CD14-positive monocyte (primary cell): ENCODE measurements around the gene GRHPR. TPM values are rescaled to one million over a fixed set of nuclear protein-coding genes. Genes with fewer than 3 reads are reported as not detected.

ENCODE experiments used
- DNase-seq, 3 donors: peaks; one replicate each; pipeline ENCODE4 v3.0.0-alpha.2; 2011 to 2022
- H2AFZ ChIP-seq: 2 replicates; pipeline ENCODE4 v1.6.0; 2012; ENCODE audit warnings: mild to moderate bottlenecking, low read depth, low read length, inconsistent platforms; ENCODE audit not compliant: insufficient read depth, poor library complexity, severe bottlenecking
- H3K27ac ChIP-seq, 2 donors: 1 replicate in 1 of 2; 2 replicates in 1 of 2; pipeline ENCODE4 v1.5.1; 2012 to 2013; ENCODE audit warnings: low read length in 2 of 2, control low read depth in 1 of 2, inconsistent platforms in 1 of 2, low read depth in 1 of 2, mild to moderate bottlenecking in 1 of 2
- H3K27me3 ChIP-seq, 2 donors: one replicate each; pipeline versions ENCODE4 v1.6.0 to v1.6.1; 2011 to 2013; ENCODE audit warnings: low read length in 2 of 2; ENCODE audit not compliant: control insufficient read depth in 2 of 2, insufficient read depth in 2 of 2
- H3K36me3 ChIP-seq, 2 donors: replicated peaks in 1 of 2; 1 replicate in 1 of 2; 2 replicates in 1 of 2; pipeline versions ENCODE4 v1.5.1 to v1.6.1; 2012 to 2013; ENCODE audit warnings: low read length in 2 of 2, control low read depth in 1 of 2, inconsistent platforms in 1 of 2, mild to moderate bottlenecking in 1 of 2; ENCODE audit not compliant: insufficient read depth in 2 of 2, control insufficient read depth in 1 of 2
- H3K4me1 ChIP-seq, 2 donors: 1 replicate in 1 of 2; 2 replicates in 1 of 2; pipeline versions ENCODE4 v1.5.1 to v1.6.1; 2012 to 2013; ENCODE audit warnings: low read length in 2 of 2, control low read depth in 1 of 2, inconsistent platforms in 1 of 2, mild to moderate bottlenecking in 1 of 2, moderate library complexity in 1 of 2; ENCODE audit not compliant: insufficient read depth in 2 of 2, control insufficient read depth in 1 of 2
- H3K4me2 ChIP-seq: replicated peaks from 2 replicates; pipeline ENCODE3; 2012; ENCODE audit warnings: low read length, moderate library complexity, mild to moderate bottlenecking; ENCODE audit not compliant: poor library complexity, severe bottlenecking; ENCODE audit errors: extremely low read depth
- H3K4me3 ChIP-seq, 3 experiments: fragments of 200-600 bp in 1 of 3; sonication (generic) in 1 of 3; replicated peaks in 1 of 3; 1 replicate in 2 of 3; 2 replicates in 1 of 3; pipeline ENCODE4 v1.5.1; 2011 to 2013; ENCODE audit warnings: low read length in 3 of 3, mild to moderate bottlenecking in 3 of 3, control low read depth in 2 of 3, low read depth in 2 of 3, inconsistent platforms in 1 of 3, moderate library complexity in 1 of 3
- H3K79me2 ChIP-seq: 2 replicates; pipeline ENCODE4 v1.6.0; 2012; ENCODE audit warnings: mild to moderate bottlenecking, control low read depth, inconsistent platforms, low read length, moderate library complexity; ENCODE audit not compliant: insufficient read depth
- H3K9ac ChIP-seq: 2 replicates; pipeline ENCODE4 v1.6.0; 2017; ENCODE audit warnings: low read length, mild to moderate bottlenecking; ENCODE audit not compliant: insufficient read depth, poor library complexity, severe bottlenecking
- H3K9me3 ChIP-seq, 2 donors: replicated peaks in 1 of 2; 1 replicate in 1 of 2; 2 replicates in 1 of 2; pipeline versions ENCODE4 v1.5.1 to v1.6.1; 2012 to 2013; ENCODE audit warnings: low read length in 2 of 2, control low read depth in 1 of 2; ENCODE audit not compliant: control insufficient read depth in 1 of 2, insufficient read depth in 1 of 2
- H4K20me1 ChIP-seq: 2 replicates; pipeline ENCODE4 v1.6.0; 2012; ENCODE audit warnings: mild to moderate bottlenecking, low read length, control low read depth, moderate library complexity; ENCODE audit not compliant: insufficient read depth
- H3K27ac Mint-ChIP-seq, 7 donors: one replicate each; pipeline ENCODE4 v1.8.0; 2020; ENCODE audit warnings: mild to moderate bottlenecking in 7 of 7, mixed read lengths in 7 of 7, moderate library complexity in 6 of 7, inconsistent platforms in 2 of 7
- H3K27me3 Mint-ChIP-seq, 3 donors: one replicate each; pipeline ENCODE4 v1.8.0; 2021 to 2022; ENCODE audit warnings: low read depth in 3 of 3, mild to moderate bottlenecking in 3 of 3, mixed read lengths in 3 of 3, moderate library complexity in 3 of 3, inconsistent platforms in 1 of 3
- H3K36me3 Mint-ChIP-seq, 2 donors: one replicate each; pipeline ENCODE4 v1.8.0; 2020; ENCODE audit warnings: mixed read lengths in 2 of 2, inconsistent platforms in 1 of 2, mild to moderate bottlenecking in 1 of 2
- H3K4me1 Mint-ChIP-seq: one replicate; pipeline ENCODE4 v1.8.0; 2020; ENCODE audit warnings: mild to moderate bottlenecking, mixed read lengths
- H3K4me3 Mint-ChIP-seq, 2 donors: one replicate each; pipeline ENCODE4 v1.8.0; 2020; ENCODE audit warnings: mild to moderate bottlenecking in 2 of 2, mixed read lengths in 2 of 2, moderate library complexity in 1 of 2
- H3K9me3 Mint-ChIP-seq, 7 donors: one replicate each; pipeline ENCODE4 v1.8.0; 2020 to 2022; ENCODE audit warnings: mixed read lengths in 7 of 7, mild to moderate bottlenecking in 6 of 7, moderate library complexity in 6 of 7, inconsistent platforms in 2 of 7
- WGBS: methylation state at CpG from one replicate; pipeline ENCODE4 v1.1.5; 2013; ENCODE audit warnings: missing lambda C conversion rate; ENCODE audit not compliant: insufficient coverage; 5-methylcytosine and 5-hydroxymethylcytosine counted together
- intact Hi-C, 2 donors: fragments of 100-400 bp; cut with micrococcal nuclease; formaldehyde crosslinking; loops; one replicate each; pipeline versions ENCODE4 v1.15.0 to v1.15.1; 2023
- polyA plus RNA-seq, 3 donors: library from polyadenylated mRNA; depleted of rRNA in 1 of 3; unstranded in 2 of 3; stranded (reverse) in 1 of 3; fragments of 300-500 nt in 2 of 3; fragments of >200 nt in 1 of 3; fragmentation: Illumina TruSeq in 2 of 3; gene quantifications; 1 replicate in 2 of 3; 2 replicates in 1 of 3; pipeline ENCODE4 v1.2.3, GENCODE V29; 2012 to 2021
- TF ChIP-seq, protein P1 (sequence below): fragments of 200-600 bp; IDR thresholded peaks from one replicate; pipeline ENCODE4 v1.8.0; 2022; ENCODE audit warnings: antibody characterized with exemption, mild to moderate bottlenecking

The GRHPR gene
- polyA plus RNA-seq, 3 donors: 73.8 to 96.6 (median 80.9) TPM

DNA sequence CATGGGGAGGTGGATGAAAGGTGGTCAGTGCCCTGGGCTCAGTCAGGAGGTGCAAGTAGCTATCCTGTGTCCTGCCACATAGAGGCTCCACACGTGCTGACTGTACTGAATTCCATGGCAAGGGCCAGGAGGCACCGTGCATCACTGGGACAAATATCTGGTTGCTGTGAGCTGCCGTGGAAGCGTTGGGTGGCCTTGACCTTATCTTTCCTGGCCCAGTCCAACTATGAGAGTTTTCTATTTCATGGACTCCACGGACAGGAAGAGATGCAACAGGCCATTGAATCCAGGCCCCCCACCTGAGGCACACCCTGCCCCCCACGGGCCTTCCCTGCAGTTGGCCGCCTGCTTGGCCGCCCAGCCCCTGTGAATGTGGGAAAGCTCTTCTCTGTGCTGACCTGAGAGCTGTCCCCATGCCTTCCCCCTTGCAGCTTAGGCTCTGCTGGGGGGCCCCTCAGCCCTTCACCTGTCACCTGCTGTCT, 1.7 kb downstream of the GRHPR start:
- H3K27ac ChIP-seq: peak overlapping the region in 1 of 2 donors; percentile 31
- H3K9me3 Mint-ChIP-seq: no peaks in the 10 kb centered on the region
- H3K4me1 Mint-ChIP-seq: peaks cover 19% of the 10 kb centered on the region
- H3K79me2 ChIP-seq: peaks cover 26% of the 10 kb centered on the region
- peaks cover 19 to 20% of the 10 kb centered on the region in 2 donors for H3K4me1 ChIP-seq
- intact Hi-C loops: loop anchor here in 1 of 2 donors (5.0 kb wide), 2 partner anchors 43 to 163 kb away; partner anchors contain the start of gene ZBTB5
- H3K9ac ChIP-seq: peak overlapping the region; percentile 21
- DNase-seq: no peak
- no peaks in the 10 kb centered on the region for H4K20me1 ChIP-seq
- H3K27me3 ChIP-seq: no peaks in the 10 kb centered on the region
- H2AFZ ChIP-seq: no peak overlapping the region
- 98% methylated on average over 5 of the region's 8 CpGs for whole genome bisulfite sequencing
- peak overlapping the region in 1 of 7 donors; percentile 51 for H3K27ac Mint-ChIP-seq
- peaks cover 0 to 4% (median 2%) of the 10 kb centered on the region in 3 donors for H3K27me3 Mint-ChIP-seq
- H3K9me3 ChIP-seq: no peaks in the 10 kb centered on the region
- TF ChIP-seq, protein P1, sequence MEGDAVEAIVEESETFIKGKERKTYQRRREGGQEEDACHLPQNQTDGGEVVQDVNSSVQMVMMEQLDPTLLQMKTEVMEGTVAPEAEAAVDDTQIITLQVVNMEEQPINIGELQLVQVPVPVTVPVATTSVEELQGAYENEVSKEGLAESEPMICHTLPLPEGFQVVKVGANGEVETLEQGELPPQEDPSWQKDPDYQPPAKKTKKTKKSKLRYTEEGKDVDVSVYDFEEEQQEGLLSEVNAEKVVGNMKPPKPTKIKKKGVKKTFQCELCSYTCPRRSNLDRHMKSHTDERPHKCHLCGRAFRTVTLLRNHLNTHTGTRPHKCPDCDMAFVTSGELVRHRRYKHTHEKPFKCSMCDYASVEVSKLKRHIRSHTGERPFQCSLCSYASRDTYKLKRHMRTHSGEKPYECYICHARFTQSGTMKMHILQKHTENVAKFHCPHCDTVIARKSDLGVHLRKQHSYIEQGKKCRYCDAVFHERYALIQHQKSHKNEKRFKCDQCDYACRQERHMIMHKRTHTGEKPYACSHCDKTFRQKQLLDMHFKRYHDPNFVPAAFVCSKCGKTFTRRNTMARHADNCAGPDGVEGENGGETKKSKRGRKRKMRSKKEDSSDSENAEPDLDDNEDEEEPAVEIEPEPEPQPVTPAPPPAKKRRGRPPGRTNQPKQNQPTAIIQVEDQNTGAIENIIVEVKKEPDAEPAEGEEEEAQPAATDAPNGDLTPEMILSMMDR: no peak
- H3K4me2 ChIP-seq: no peak overlapping the region
- no peak overlapping the region for H3K4me3 ChIP-seq
- H3K4me3 Mint-ChIP-seq: no peak overlapping the region
- peaks cover 30 to 41% of the 10 kb centered on the region in 2 donors for H3K36me3 ChIP-seq
- H3K36me3 Mint-ChIP-seq: peaks cover 32 to 36% of the 10 kb centered on the region in 2 donors

DNA sequence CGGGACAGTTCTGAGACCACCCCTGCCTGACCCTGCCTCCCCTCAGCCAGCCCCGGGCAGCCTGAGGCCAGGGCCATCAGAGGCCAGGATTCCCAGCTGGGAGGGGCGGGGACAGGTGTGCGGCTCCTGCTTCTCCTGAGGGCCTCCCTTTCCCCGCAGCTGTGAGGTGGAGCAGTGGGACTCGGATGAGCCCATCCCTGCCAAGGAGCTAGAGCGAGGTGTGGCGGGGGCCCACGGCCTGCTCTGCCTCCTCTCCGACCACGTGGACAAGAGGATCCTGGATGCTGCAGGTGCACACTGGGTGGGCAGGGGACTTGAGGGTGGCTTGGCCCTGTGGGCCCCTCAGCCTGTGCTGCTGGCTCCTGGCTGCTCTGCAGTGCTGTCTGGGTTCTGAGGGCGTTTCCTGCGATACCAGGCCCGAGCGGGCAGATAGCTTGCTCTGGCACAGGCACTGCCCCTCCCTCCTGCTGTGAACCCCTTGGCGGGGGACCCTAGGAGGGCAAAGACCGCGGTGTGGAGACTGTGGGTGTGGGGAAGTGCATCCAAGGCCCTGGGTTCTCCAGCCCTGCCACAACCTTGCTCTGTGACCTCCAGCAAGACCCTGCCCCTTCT, 2.3 kb downstream of the GRHPR start:
- H3K36me3 ChIP-seq: peaks cover 36 to 46% of the 10 kb centered on the region in 2 donors
- H3K4me1 Mint-ChIP-seq: peaks cover 19% of the 10 kb centered on the region
- no peak overlapping the region for H3K4me3 ChIP-seq
- H4K20me1 ChIP-seq: no peaks in the 10 kb centered on the region
- no peaks in the 10 kb centered on the region for H3K9me3 Mint-ChIP-seq
- H3K27ac Mint-ChIP-seq: peak overlapping the region in 1 of 7 donors; percentile 52
- no peaks in the 10 kb centered on the region for H3K27me3 ChIP-seq
- H3K27ac ChIP-seq: peak overlapping the region in 1 of 2 donors; percentile 31
- H2AFZ ChIP-seq: no peak overlapping the region
- peaks cover 35 to 41% of the 10 kb centered on the region in 2 donors for H3K36me3 Mint-ChIP-seq
- WGBS: 98% methylated on average over 15 of the region's 18 CpGs
- no peak overlapping the region for H3K4me3 Mint-ChIP-seq
- intact Hi-C loops: loop anchor here in 1 of 2 donors (5.0 kb wide), 2 partner anchors 43 to 163 kb away; partner anchors contain the start of gene ZBTB5
- no peaks in the 10 kb centered on the region for H3K9me3 ChIP-seq
- H3K4me2 ChIP-seq: no peak overlapping the region
- peak overlapping the region; percentile 21 for H3K9ac ChIP-seq
- H3K4me1 ChIP-seq: peaks cover 19 to 20% of the 10 kb centered on the region in 2 donors
- TF ChIP-seq, protein P1: no peak
- no peak for DNase-seq
- H3K27me3 Mint-ChIP-seq: peaks cover 0 to 4% (median 2%) of the 10 kb centered on the region in 3 donors
- peaks cover 26% of the 10 kb centered on the region for H3K79me2 ChIP-seq
